RKO (cell line): Measurements from ENCODE around the gene PPP2R5A.
A peak's percentile ranks its signal among the peaks of the same experiment; 100 is the strongest.

ENCODE experiments used
- DNase-seq: peaks from one replicate; pipeline ENCODE4 v3.0.0-alpha.2; 2016; ENCODE audit warnings: low spot score

PPP2R5A gene

DNA sequence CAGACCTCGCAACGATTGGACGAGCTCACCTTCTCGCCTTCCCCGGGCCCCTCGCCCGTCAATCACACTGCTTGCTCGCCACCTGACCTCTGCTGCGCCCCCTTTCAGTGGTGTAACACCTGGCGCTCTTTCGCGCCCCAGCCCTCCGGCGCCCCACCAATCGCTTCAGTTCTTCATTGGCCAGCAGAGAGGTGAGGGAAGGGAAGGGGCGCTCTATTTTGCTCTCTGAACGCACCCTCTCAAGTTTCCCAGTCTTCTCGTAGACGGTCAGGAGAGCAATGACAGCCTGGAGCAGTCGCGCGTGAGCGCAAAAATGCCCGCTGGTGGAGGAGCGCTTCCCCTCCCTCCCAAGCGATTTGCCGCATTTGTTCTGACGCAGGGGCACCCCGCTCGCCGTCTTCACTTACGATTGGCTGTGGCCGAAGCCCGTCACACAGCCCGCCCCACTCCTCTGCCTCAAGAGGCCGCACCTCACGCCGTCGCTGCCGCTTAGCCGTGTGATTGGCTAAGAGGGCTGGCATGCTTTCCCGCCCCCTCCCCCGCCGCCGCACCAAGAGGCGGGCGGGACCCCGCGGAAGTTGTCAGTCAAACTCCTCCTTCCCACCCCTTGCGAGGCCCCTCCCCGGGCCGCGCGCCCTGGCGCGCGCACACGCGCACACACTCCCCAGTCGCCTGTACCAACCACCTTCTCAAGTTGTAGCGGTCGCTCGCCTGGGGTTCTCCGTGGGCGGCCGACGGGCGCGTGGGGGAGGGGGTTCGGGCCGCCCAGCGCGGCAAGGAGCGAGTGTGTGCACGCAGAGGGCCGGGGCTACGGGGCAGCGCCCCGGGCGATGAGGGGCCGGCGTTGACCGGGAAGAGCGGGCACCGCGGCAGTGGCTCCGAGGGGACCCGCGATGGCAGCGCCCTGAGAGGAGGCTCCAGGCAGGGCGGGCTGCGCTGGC lies at the start of gene PPP2R5A:
PPP2R5A (plus strand) TSS at position 667 of the 941 bp plus-strand sequence. CDS start 701 bp downstream, outside the sequence.
- DNase-seq: peak; percentile 99

GRCh38 chr1:212235857-212236256 lies 49.4 kb upstream of the PPP2R5A start:
- DNase-seq: no peak

DNA sequence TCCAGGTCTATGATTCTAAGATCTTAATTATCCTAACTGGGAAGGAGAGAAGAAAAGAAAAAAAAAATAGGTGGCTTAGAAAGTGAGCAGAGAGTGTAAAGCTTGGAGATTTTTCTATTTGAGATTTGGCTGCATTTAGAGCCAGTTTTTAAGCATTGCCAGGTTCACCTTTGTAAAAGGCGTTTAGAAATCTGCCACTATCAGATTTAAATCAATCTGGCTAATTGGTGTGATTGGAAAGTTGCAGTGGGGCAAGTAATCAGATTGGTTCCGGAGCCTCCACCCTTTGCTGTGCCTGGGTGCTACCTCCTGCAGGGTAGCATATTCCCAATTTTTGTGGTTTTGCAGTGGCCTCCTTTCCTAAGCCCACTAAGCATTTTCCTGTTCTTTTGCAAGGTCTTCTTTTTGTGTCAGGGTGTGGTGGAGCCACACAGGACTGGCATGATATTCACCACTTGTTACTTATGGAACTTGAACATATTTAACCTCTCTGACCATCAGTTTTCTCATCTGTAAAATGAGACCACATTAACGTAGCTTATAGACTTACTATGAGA lies 48.5 kb upstream of the PPP2R5A start:
- no peak for DNase-seq

- DNase-seq: no peak
Measured at GRCh38 chr1:212237651-212238050, 47.6 kb upstream of the PPP2R5A start.

- no peak for DNase-seq
Measured at GRCh38 chr1:212238552-212238951, 46.7 kb upstream of the PPP2R5A start.

GRCh38 chr1:212241501-212241900 lies 43.7 kb upstream of the PPP2R5A start:
- no peak for DNase-seq

- no peak for DNase-seq
Measured at GRCh38 chr1:212241957-212242287, 43.3 kb upstream of the PPP2R5A start.

- DNase-seq: no peak
Measured at GRCh38 chr1:212242288-212242984, 42.8 kb upstream of the PPP2R5A start.

DNA sequence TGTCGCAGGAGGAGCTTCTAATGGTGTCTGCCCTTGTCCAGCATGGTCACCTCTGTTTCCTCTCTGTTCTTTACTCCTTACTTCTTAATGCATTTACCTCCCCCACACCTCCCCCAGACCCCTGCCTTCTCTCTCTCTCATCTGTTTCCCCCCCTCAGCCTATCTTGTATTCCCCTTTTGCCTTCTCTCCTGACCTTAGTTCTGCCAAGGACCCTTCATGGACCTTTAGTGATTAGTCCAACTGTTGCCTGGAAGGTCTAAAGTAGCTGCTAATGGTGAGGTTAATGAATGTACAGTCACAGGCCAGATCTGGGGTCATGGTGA lies 42.3 kb upstream of the PPP2R5A start:
- DNase-seq: no peak

DNA sequence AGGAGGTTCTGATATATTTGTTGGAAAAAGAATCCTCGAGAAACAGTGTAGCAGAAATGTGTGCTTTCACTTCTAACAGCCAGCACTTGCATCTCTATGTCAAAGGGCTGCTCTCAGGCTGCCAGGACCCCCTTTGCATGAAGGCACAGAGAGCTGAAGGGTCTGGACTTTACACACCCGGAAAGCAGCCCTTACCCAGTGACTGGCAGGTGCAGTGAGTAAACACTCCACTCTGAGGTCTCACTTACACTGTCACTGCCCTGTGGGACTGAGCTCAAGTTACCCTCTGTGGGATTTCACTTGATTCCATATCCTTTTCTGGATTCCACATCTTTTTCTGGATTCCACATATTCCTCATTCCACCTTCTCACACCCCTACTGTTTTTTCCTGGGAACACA lies 40.8 kb upstream of the PPP2R5A start:
- no peak for DNase-seq

DNA sequence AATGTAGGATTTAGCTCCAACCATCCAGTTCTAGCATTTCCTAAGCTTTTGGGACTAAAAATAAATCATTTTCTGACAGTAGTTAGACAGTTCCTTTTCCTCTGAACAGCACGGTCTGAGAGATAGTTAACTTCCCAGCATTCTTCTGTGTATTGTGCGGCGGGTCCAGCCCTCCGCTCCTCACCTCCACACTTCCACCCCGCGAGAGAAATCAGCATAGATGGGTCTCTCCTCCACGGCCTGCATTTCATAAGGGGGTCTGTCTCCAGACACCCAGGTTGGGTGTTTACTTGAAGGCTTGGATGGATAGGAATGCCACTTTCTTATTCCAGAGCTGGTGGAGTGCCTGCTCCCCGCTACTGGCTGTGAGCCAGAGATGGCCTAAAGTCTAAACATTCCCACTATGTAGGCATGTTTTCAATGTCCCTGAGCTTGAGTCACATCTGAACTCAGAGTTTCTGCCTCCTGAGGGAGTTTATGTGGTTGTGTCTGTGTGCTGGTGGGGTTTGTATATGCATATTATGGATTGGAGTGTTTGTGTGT lies 38.0 kb upstream of the PPP2R5A start:
- DNase-seq: no peak

GRCh38 chr1:212247988-212248387 lies 37.2 kb upstream of the PPP2R5A start:
- DNase-seq: no peak

DNA sequence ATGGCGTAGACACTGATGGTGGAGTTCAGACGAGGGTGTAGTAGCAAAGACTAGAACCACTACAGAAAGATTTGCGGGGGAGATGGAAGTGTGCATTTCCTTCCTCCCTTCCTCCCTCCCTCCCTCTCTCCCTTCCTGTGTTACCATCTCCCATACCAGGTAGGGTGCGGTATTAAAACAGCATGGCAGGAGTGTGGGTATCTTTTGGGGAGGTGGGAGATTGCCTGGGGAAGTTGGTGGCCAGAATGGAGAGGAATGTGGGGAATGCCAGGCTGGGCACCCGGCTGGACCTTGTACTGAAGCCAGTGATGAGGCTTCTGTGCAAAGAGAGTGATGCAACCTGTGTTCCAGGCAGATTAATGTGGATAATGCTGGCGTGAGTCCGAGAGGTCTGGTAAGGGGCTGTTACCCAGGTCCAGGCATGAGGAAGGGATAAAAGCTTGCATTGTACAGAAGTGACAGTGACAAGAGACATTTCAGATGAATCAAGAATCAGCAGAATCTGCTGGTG lies 30.3 kb upstream of the PPP2R5A start:
- DNase-seq: no peak

GRCh38 chr1:212255705-212256307 lies 29.4 kb upstream of the PPP2R5A start:
- no peak for DNase-seq

GRCh38 chr1:212256369-212256768 lies 28.8 kb upstream of the PPP2R5A start:
- no peak for DNase-seq

DNA sequence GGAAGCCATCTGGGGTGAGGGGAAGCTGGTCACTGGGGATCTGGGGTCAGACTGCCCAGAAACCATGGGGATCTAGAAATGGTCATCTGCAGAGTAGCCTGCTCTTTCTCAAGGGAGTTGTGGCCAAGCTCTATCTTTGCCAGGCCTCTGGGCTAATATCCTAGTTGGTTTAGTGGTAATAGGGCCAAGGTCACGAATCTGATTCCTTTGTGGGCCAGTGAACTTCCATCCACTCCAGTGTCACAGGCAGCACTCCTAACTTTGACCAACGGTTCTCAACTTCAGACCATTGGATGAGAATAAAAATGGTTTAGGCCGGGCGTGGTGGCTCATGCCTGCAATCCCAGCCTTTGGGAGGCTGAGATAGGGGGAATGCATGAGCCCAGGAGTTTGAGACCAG lies 28.1 kb upstream of the PPP2R5A start:
- no peak for DNase-seq

- no peak for DNase-seq
Measured at GRCh38 chr1:212259693-212260480, 25.3 kb upstream of the PPP2R5A start.

DNA sequence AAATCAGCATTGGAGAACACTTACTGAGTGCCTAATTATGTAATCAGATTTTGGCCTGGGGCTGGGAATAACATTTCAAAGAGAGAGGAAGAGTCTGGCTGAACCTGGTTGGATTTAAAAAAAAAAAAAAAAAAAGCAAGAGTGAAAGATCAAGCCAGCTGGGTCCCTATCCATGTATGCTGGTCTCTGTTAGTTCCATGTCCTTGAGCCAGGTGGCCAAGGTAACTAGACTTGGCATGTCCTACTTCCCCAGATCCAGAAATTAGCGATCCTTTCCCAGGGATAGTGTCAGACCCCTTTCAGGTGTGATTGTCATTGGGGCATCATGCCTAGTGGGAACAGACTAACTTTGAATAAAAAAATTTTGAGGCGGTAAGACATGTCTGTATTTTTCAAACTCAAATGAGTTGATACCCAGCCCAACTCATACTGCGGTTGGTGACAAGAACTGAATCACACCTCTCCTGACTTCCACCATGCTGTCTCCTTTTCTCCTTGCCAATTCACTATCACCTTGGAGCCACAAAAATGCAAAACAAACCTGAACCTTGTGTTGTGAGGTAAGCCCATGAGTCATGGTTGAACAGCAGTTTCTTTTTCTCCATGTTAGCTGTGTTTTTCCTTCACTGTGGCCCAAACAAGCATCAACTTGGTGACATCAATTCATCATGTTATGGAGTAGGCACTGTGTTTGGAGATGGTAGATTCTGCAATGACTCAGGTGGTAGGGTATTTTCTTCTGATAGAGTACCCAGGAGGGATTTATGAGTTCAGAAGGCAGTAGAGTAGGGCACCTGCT lies 24.5 kb upstream of the PPP2R5A start:
- DNase-seq: peak; percentile 2

DNA sequence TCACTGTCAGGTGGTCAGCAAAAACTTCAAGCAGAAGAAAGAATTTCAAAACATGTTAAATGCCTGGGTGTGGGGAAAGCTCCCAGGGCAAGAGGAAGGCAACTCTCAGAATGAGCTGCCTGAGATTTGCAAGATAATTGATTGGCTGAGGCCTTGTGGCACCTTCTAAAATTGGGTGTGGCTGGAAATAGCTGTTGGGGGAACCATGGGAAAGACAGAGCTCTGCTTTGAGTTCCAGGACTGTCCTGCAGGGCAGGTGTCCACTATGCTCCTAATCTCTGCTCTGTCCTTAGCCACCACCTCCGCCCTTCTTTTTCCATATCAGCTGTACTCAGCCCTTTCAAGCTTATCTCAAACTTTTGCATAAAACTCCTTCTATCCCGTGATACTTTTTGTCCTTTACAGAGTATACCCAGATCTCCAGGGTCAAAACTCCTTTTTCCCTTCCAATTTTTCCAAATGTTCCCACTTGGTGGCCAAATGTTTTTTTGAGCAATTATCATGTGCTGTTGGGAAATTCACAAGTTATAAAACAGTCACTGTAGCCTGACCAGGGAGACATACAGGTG lies 23.8 kb upstream of the PPP2R5A start:
- DNase-seq: no peak

- DNase-seq: no peak
Measured at GRCh38 chr1:212267017-212267416, 18.2 kb upstream of the PPP2R5A start.
